Fibroblast of villous mesenchyme (primary cell): Measurements from ENCODE around the gene DPP10. TPM values are rescaled to one million over a fixed set of nuclear protein-coding genes. Genes with fewer than 3 reads are reported as not detected.

ENCODE experiments used
- DNase-seq: peaks from one replicate; pipeline ENCODE4 v3.0.0-alpha.2; 2010; ENCODE audit warnings: low read depth
- H3K4me3 ChIP-seq: 2 replicates; pipeline ENCODE4 v1.5.1; 2011; ENCODE audit warnings: low read depth, mild to moderate bottlenecking, low read length
- CTCF ChIP-seq: IDR thresholded peaks from 2 replicates; pipeline ENCODE4 v1.5.1; 2012; ENCODE audit warnings: low read depth, mild to moderate bottlenecking, low read length; ENCODE audit not compliant: insufficient read depth
- total RNA-seq: library from RNA; depleted of rRNA; stranded (reverse); fragments of >200 nt; gene quantifications from 2 replicates; pipeline ENCODE4 v1.2.3, GENCODE V29; 2012

The DPP10 gene
- total RNA-seq, 1 donor, result under 0.01 TPM

- H3K4me3 ChIP-seq, result no peak overlapping the region
- TF ChIP-seq CTCF, result no peak
- DNase-seq, result no peak
Observed at GRCh38 chr2:115199966-115200365, 757.5 kb downstream of the DPP10 start.

GRCh38 chr2:115201386-115201785, 758.9 kb downstream of the DPP10 start:
- no peak overlapping the region for H3K4me3 ChIP-seq
- TF ChIP-seq CTCF, result no peak

GRCh38 chr2:115208493-115209164, 766.2 kb downstream of the DPP10 start:
- TF ChIP-seq CTCF, result no peak
- H3K4me3 ChIP-seq, result no peak overlapping the region
- DNase-seq, result no peak

More at GRCh38 chr2:115201386-115201785, 758.9 kb downstream of the DPP10 start:
- no peak for DNase-seq

- H3K4me3 ChIP-seq, result no peak overlapping the region
- no peak for TF ChIP-seq CTCF
- no peak for DNase-seq
Observed at GRCh38 chr2:115214050-115214449, 771.6 kb downstream of the DPP10 start.

- TF ChIP-seq CTCF, result no peak
- no peak for DNase-seq
- no peak overlapping the region for H3K4me3 ChIP-seq
Observed at GRCh38 chr2:115219296-115219695, 776.9 kb downstream of the DPP10 start.

- no peak for DNase-seq
- TF ChIP-seq CTCF, result no peak
- no peak overlapping the region for H3K4me3 ChIP-seq
Observed at GRCh38 chr2:115234186-115234585, 791.7 kb downstream of the DPP10 start.

GRCh38 chr2:115234737-115235136, 792.3 kb downstream of the DPP10 start:
- DNase-seq, result no peak
- no peak overlapping the region for H3K4me3 ChIP-seq
- TF ChIP-seq CTCF, result no peak
